OCI-LY1 (cell line): ENCODE results near the gene IDE.

Source experiments
- H2AFZ ChIP-seq: fragments of 200-600 bp; sonication (generic), shearing (Covaris generic); 2 replicates; pipeline ENCODE4 v1.6.0; 2014; ENCODE audit warnings: antibody characterized with exemption, mild to moderate bottlenecking, low read length
- H3F3A ChIP-seq: fragments of 200-600 bp; sonication (generic), shearing (Covaris generic); 2 replicates; pipeline ENCODE4 v1.6.0; 2014; ENCODE audit warnings: mild to moderate bottlenecking, antibody characterized with exemption, low read length, moderate library complexity; ENCODE audit not compliant: insufficient read depth
- H3K27ac ChIP-seq: fragments of 200-600 bp; sonication (generic); 2 replicates; pipeline ENCODE4 v1.5.1; 2014; ENCODE audit warnings: low read length, mixed run types, mild to moderate bottlenecking, low read depth; ENCODE audit not compliant: poor library complexity, severe bottlenecking
- H3K27me3 ChIP-seq: fragments of 200-600 bp; sonication (generic); 2 replicates; pipeline ENCODE4 v1.6.0; 2014; ENCODE audit warnings: antibody characterized with exemption, mild to moderate bottlenecking, low read length, moderate library complexity; ENCODE audit not compliant: insufficient read depth
- H3K36me3 ChIP-seq: fragments of 200-600 bp; sonication (generic); 2 replicates; pipeline ENCODE4 v1.6.1; 2014; ENCODE audit warnings: mild to moderate bottlenecking, antibody characterized with exemption, low read length, moderate library complexity, mixed read lengths; ENCODE audit not compliant: insufficient read depth
- H3K4me1 ChIP-seq: fragments of 200-600 bp; sonication (generic); 2 replicates; pipeline ENCODE4 v1.5.1; 2014; ENCODE audit warnings: mild to moderate bottlenecking, low read length, moderate library complexity; ENCODE audit not compliant: insufficient read depth, severe bottlenecking
- H3K4me2 ChIP-seq: fragments of 200-600 bp; sonication (generic), shearing (Covaris generic); 2 replicates; pipeline ENCODE4 v1.6.1; 2014; ENCODE audit warnings: low read length
- H3K4me3 ChIP-seq: fragments of 200-600 bp; sonication (generic); 2 replicates; pipeline ENCODE4 v1.5.1; 2014; ENCODE audit warnings: low read length, low read depth, mild to moderate bottlenecking, mixed read lengths; ENCODE audit not compliant: poor library complexity, severe bottlenecking
- H3K79me2 ChIP-seq: fragments of 200-600 bp; shearing (Covaris generic); 2 replicates; pipeline ENCODE4 v1.6.1; 2016; ENCODE audit warnings: mixed run types, low read length, mixed read lengths; ENCODE audit not compliant: insufficient read depth
- H3K9ac ChIP-seq: fragments of 200-600 bp; sonication (generic), shearing (Covaris generic); 2 replicates; pipeline ENCODE4 v1.6.1; 2014; ENCODE audit warnings: mild to moderate bottlenecking, low read length, mixed read lengths
- H3K9me2 ChIP-seq: fragments of 200-600 bp; sonication (generic), shearing (Covaris generic); 2 replicates; pipeline ENCODE4 v1.6.1; 2014; ENCODE audit warnings: low read depth, mild to moderate bottlenecking, low read length, mixed read lengths
- H3K9me3 ChIP-seq: fragments of 200-600 bp; shearing (Covaris generic); 2 replicates; pipeline ENCODE4 v1.6.1; 2014; ENCODE audit warnings: low read length, mixed read lengths
- H4K20me1 ChIP-seq: fragments of 200-600 bp; sonication (generic), shearing (Covaris generic); 2 replicates; pipeline ENCODE4 v1.6.0; 2016; ENCODE audit warnings: mild to moderate bottlenecking, low read length; ENCODE audit not compliant: insufficient read depth
- CTCF ChIP-seq: fragments of 200-600 bp; sonication (generic), shearing (Covaris generic); IDR thresholded peaks from 2 replicates; pipeline ENCODE4 v1.5.1; 2017; ENCODE audit warnings: mild to moderate bottlenecking, antibody characterized with exemption, low read length, moderate library complexity, mixed read lengths
- EZH2 ChIP-seq: fragments of 200-600 bp; sonication (generic), shearing (Covaris generic); IDR thresholded peaks from 2 replicates; pipeline ENCODE4 v1.8.0; 2017; ENCODE audit warnings: borderline replicate concordance, mixed run types, mild to moderate bottlenecking, antibody characterized with exemption, low read length, moderate library complexity, mixed read lengths

IDE gene

GRCh38 chr10:92420546-92421275 lies 153.2 kb downstream of the IDE start:
- Histone ChIP-seq H3K9me2 (no peaks in the 10 kb centered on the region), H3K27ac (no peak overlapping the region), H3K4me1 (no peaks in the 10 kb centered on the region), H3F3A (no peaks in the 10 kb centered on the region), H3K4me2 (no peak overlapping the region), H3K36me3 (no peaks in the 10 kb centered on the region; the same call in 1 of the 2 replicates), H3K9ac (no peak overlapping the region), H3K4me3 (no peak overlapping the region), H2AFZ (no peak overlapping the region), H3K9me3 (no peaks in the 10 kb centered on the region), H3K79me2 (no peaks in the 10 kb centered on the region), H3K27me3 (no peaks in the 10 kb centered on the region), H4K20me1 (no peaks in the 10 kb centered on the region)
- TF ChIP-seq EZH2 = no peak
- TF ChIP-seq CTCF = no peak

GRCh38 chr10:92419740-92420545 lies 153.9 kb downstream of the IDE start:
- Histone ChIP-seq H3K9me2 (no peaks in the 10 kb centered on the region), H4K20me1 (no peaks in the 10 kb centered on the region), H3K27ac (no peak overlapping the region), H3K36me3 (no peaks in the 10 kb centered on the region; the same call in 1 of the 2 replicates), H3K4me1 (no peaks in the 10 kb centered on the region), H3K27me3 (no peaks in the 10 kb centered on the region), H2AFZ (no peak overlapping the region), H3K9ac (no peak overlapping the region), H3K4me3 (no peak overlapping the region), H3K4me2 (no peak overlapping the region), H3K79me2 (no peaks in the 10 kb centered on the region), H3K9me3 (no peaks in the 10 kb centered on the region), H3F3A (no peaks in the 10 kb centered on the region)
- TF ChIP-seq EZH2 = no peak
- TF ChIP-seq CTCF = no peak

GRCh38 chr10:92418891-92419290 lies 155.0 kb downstream of the IDE start:
- H3K4me1 ChIP-seq = no peaks in the 10 kb centered on the region
- no peaks in the 10 kb centered on the region for H4K20me1 ChIP-seq
- H3K27ac ChIP-seq = no peak overlapping the region
- H2AFZ ChIP-seq = no peak overlapping the region
- no peaks in the 10 kb centered on the region; the same call in 1 of the 2 replicates for H3K36me3 ChIP-seq
- no peaks in the 10 kb centered on the region for H3K79me2 ChIP-seq
- no peak overlapping the region for H3K9ac ChIP-seq
- H3F3A ChIP-seq = no peaks in the 10 kb centered on the region
- no peak overlapping the region for H3K4me3 ChIP-seq
- H3K27me3 ChIP-seq = no peaks in the 10 kb centered on the region
- no peaks in the 10 kb centered on the region for H3K9me2 ChIP-seq
- no peak for TF ChIP-seq CTCF
- no peak for TF ChIP-seq EZH2
- H3K4me2 ChIP-seq = no peak overlapping the region
- H3K9me3 ChIP-seq = no peaks in the 10 kb centered on the region
